ENCODE measurements around the gene SLC25A25.
"Not testable (repeated sequence)": the region's sequence is repeated elsewhere in the genome, so short reads cannot be mapped to it uniquely, and the experiment has no call there.

SLC25A25 gene

DNA sequence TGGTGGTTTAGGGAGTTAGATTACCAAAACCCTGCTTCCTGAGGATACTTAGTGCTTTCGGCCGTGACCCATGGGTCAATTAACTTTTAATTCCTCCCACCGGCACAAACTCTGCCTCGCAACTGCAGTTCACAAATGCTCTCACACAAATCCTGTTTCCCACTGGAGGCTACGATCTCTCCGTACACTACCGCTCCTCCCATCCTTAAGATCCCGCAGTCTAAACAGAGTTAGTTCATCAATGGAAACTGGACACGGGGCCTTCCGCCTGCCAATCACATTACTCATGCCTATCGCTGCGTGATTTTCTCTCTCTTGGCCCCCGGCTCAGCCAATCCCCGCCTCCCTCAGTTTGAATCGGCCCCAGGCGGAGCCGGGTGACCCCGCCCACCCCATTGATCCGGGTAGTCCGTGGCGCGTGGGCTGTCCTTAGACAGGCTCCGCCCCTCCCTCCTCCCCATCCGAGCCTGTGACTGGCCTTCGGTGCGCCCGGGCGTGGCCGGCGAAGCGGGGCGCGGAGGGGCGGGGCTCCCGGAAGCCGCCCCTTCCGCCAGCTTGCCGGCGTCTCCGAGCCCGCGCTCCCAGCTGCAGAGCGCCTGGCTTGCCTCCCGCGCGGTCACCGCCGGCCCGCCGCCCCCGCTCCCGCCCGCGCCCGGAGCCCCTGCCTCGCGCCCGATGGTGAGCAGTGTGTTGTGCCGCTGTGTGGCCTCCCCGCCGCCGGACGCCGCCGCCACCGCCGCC is at the start of gene SLC25A25:
Gene SLC25A25, plus strand, starts transcription at position 588 of the 741 bp plus-strand sequence. Its CDS starts 88 bp downstream, at position 676.
- DNase-seq: peak; percentile 100

DNA sequence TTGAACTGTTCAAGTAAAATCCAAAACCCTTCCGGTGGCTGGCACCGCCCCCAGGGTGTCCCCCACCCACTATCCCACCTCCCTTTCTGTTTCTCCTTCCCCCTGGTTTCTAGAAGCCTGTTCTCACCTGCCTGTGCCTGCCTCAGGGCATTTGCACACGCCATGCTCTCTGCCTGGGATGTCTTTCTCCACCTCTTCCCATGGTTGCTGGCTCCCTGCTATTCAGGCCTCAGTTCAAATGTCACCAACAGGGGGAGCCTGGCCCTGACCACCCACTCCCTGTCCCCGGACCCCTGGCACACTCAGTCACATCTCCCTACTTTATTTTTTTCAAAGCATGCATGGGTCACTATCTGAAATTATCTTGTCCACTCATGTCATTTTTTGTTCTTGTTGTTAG is 47.3 kb upstream of the SLC25A25 start:
- peak; percentile 28 for DNase-seq

DNA sequence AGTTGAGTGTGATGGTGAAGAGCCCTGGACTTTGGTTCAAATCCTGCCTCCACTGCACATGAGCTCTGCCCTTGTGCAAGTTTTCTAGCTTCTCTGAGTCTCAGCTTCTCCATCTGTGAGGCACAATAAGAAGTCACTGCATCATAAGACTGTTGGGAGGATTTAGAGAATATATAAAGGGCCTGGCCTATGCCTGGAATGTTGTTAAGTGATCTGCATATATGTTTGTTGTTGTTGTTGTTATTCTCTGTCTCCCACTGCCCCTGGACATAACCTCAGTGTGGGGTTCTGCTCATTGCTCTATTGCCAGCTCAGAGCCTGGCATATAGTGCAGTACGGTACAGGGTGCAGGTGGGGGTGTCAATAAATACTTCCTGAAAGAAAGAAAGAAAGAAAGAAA is 46.9 kb upstream of the SLC25A25 start:
- DNase-seq: no peak

DNA sequence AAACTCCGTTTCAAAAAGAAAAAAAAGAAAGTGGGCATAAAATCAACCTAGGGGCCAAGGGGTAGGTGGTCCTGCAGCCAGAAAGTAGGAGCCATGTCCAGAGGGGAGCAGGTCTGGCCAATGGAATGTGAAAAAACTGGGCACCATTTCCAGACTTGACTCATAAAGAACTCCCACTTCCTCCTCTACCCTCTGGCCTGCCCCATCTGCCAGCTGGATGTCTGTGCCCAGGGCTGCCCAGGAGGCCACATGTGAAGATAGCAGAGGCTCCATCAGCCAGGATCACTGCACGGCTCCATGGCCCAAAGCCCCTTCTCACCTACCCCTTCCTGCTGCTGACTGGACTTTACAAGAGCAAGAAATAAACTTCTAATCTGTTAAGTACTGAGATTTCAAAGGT is 45.1 kb upstream of the SLC25A25 start:
- no peak for DNase-seq

DNA sequence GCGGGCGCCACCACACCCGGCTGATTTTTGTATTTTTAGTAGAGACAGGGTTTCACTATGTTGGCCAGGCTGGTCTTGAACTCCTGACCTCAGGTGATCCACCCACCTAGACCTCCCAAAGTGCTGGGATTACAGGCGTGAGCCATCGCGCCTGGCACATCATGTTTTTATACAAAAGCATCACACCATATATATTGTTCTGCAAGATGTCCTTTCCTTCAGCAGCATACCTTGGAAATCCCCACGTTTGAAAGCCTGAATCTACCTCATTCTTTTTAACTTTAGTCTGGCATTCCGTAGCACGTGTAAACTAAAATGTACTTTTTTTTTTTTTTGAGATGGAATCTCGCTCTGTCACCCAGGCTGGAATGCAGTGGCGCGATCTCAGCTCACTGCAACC is 44.4 kb upstream of the SLC25A25 start:
- not testable (repeated sequence) for DNase-seq

DNA sequence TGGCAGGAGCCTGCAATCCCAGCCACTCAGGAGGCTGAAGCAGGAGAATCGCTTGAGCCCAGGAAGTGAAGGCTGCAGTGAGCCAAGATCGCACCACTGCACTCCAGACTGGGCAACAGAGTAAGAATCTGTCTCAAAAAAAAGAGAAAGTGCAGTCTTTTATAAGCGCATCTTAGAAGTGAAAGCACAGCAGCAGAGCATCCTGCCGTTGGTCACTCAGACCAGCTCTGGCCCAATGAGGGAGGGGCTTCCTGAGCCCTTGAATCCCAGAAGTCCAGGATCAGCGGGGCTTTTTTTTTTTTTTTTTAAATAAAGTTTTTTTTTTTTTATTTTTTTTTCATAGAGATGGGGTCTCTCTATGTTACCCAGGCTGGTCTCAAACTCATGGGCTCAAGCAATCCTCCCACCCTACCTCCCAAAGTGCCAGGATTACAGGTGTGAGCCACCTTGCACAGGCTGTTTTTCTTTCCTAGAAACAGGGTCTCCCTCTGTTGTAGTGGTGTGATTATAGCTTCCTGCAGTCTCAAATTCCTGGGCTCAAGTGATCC is 43.2 kb upstream of the SLC25A25 start:
- DNase-seq: no peak

DNA sequence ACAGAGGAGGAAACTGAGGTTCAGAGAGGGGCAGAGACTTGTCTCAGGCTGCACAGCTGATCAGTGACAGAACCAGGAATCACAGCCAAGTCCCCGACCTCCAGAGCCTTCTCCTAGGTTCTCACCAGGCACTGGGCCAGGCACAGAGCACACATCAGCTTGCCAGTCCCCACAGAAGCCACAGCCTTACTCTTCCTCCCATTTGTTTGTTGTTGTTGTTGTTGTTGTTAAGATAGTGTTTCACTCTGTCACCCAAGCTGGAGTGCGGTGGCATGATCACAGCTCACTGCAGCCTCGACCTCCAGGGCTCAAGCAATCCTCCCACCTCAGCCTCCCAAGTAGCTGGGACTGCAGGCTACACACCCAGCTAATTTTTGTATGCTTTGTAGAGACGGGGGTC is 42.3 kb upstream of the SLC25A25 start:
- DNase-seq: no peak

DNA sequence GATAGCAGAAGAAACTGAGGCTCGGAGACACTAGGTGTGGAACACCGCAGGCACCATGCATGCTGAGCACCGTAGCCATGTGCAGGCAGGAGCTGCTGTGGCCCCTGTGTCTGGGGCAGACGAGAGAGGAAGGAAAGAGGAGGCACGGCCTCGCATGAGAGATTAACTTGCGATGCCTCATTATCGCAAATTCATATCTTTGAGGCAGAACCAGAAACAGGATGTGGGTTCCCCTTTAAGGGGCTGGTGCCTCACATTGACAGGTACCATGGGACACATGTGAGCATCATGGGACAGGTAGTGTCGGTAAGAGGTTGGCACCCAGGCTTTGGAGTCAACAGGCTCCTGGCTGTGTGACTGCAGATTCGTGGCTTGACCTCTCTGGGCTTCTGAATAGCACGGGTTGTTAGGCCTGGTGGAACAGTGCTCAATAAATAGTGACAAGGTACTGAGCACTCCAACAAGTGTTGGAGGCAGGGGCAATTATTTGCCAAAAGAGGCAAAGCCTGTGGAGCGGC is 41.7 kb upstream of the SLC25A25 start:
- DNase-seq: no peak

DNA sequence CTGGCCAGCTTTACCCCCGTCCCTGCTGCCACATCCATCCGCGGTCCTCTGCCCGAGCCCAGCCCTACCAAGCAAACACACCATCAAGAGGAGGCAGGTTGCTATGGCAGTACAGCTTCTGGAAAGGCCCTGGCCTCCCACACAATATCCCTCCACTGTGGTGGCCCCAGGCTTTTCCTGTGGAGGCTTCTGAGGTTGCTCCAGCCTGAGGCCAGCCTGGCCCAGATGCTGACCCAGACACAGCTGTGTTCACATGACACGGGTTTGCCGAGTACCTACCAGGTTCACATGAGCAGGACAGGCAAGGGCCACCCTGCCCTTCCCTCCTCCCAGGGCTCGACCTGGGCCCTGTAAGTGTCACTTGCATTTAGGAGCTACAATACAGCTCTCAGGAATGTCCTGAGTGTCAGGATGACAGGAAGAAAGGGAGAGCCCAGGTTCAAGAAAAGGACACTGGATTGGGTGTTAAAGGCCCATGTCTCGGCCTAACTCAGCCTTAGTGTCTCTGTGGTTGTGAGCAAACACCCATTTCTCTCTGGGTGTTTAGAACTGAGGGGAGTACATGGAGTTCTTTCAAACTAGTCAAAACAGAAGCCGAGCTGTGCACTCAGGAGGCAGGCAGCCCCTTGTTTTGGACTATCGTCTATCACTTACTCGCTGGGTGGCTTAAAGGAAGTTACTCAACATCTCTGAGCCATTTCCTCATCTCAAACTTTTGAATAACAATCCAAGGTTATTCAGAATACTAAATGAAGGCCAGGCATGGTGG is 41.1 kb upstream of the SLC25A25 start:
- no peak for DNase-seq

DNA sequence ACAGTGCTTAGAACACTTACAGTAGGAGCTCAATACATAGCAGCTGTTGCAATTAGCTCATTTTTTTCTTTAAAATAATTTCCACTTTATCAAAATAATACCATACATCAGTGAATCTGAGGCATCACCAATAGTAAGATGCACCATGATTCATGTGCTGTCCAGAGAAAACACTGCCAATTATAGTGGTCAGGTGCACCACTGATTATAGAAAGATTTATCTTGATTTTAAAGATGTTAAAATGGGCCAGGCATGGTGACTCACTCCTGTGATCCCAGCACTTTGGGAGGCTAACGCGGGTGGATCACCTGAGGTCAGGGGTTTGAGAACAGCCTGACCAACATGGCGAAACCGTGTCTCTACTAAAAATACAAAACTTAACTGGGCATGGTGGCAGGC is 40.3 kb upstream of the SLC25A25 start:
- DNase-seq: no peak

DNA sequence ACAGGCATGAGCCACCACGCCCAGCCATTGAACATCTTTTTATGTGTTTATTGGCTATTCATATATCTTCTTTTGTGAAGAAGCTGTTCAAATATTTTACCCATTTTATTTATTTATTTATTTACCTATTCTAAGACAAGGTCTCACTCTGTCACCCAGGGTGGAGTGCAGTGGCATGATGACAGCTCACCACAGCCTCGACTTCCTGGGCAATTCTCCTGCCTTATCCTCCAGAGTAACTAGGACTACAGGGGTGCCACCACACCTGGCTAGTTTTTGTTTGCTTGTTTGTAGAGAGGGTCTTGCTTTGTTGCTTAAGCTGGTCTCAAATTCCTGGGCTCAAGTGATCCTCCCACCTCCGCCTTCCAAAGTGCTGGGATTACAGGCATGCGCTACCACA is 34.4 kb upstream of the SLC25A25 start:
- peak; percentile 51 for DNase-seq

DNA sequence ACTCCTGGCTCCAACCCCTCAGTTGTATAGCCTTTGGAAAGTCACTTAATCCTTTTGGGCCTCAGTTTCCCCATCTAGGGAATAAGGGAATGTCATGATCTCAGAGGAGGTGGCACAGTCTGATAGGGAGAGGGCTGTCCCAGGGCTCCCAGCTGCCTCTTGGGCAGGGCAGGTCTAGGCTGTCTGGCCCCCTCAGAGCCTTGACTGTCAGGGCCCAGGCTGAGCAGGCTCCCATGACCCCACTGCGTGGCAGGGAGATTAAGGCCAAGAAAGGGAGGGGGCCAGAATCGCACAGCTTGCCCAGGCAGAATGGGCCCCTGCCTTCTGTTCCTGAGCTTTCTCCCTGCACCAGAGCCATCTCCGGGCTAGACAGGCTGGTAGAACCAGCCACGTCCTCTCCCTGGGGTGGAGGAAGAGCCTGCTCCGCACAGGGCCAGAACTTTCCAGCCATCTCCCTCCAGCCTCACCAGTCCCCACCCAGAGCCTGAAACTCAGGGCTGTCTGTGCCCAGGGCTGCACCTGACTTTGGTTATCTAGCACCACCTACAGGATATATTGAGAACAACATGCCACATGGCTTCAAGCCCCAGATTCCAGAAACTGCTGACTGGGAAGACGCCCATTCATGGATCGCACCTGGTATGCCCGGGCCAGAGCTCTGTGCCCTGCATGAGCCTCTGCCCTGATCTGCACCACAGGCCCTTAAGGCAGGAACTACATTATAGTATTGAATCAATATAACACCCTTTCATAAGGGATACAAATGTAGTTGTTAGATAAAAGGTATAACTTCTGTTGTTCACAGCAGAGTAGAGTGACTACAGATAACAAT is 33.0 kb upstream of the SLC25A25 start:
- DNase-seq: peak; percentile 90

DNA sequence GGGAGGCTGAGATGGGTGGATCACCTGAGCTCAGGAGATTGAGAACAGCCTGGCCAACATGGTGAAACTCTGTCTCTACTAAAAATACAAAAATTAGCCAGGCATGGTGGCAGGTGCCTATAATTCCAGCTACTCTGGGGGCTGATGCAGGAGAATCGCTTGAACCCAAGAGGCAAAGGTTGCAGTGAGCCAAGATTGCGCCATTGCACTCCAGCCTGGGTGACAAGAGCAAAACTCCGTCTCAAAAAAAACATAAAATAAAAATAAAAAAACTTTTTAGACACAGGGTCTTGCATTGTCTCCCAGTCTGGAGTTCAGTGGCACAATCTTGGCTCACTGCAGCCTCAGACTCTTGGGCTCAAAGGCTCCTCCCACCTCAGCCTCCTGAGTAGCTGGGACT is 31.5 kb upstream of the SLC25A25 start:
- not testable (repeated sequence) for DNase-seq

DNA sequence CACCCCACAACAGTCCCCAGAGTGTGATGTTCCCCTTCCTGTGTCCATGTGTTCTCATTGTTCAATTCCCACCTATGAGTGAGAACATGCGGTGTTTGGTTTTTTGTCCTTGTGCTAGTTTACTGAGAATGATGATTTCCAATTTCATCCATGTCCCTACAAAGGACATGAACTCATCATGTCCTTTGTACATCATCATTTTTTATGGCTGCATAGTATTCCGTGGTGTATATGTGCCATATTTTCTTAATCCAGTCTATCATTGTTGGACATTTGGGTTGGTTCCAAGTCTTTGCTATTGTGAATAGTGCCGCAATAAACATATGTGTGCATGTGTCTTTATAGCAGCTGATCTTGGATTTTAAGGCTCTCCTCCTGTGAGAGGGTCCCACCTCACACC is 27.2 kb upstream of the SLC25A25 start:
- not testable (repeated sequence) for DNase-seq

DNA sequence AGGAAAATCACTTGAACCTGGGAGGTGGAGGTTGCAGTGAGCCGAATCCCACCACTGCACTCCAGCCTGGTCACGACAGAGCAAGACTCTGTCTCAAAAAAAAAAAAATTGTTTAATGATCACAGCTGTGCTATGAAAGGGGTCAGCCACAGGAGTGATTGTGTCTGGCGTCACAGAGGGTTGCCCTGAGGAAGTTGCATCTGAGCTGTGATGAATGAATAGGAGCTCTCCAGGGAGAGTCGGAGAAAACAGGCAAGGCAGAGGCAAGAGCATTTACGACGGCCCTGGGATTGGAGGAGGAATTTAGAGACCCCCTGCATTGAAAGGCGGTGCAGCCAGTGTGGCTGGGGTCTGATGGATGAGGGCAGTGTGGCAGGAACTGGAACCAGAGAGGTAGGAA is 26.0 kb upstream of the SLC25A25 start:
- no peak for DNase-seq

DNA sequence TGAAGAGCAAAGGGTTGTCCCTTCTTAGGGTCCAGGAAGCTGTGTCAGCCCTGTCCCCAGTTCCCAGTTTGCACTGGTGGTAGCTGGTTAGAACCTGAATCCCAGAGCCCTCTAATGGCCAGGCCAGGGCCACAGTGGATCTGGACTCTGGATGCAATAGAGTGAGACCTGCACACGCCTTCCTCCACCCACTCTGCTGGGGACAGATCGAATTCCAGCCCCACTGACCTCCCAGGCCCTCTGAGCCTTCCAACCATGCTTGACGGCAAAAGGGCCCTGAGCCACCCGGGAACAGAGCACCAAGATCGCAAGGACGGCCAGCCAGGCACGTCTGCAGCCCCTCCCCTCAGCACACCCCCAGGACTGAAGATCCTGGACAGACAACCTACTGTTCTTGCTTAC is 24.6 kb upstream of the SLC25A25 start:
- DNase-seq: no peak

DNA sequence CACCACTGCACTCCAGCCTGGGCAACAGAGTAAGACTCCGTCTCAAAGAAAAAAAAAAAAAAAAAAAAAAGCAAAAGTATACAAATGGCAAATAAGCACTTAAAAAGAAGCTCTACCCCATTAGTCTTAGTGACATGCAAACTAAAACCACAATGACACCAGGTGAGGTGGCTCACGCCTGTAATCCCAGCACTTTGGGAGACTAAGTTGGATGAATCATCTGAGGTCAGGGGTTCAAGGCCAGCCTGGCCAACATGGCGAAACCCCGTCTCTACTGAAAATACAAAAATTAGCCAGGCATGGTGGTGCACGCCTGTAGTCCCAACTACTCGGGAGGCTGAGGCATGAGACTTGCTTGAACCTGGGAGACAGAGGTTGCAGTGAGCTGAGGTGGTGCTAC is 22.6 kb upstream of the SLC25A25 start:
- not testable (repeated sequence) for DNase-seq

DNA sequence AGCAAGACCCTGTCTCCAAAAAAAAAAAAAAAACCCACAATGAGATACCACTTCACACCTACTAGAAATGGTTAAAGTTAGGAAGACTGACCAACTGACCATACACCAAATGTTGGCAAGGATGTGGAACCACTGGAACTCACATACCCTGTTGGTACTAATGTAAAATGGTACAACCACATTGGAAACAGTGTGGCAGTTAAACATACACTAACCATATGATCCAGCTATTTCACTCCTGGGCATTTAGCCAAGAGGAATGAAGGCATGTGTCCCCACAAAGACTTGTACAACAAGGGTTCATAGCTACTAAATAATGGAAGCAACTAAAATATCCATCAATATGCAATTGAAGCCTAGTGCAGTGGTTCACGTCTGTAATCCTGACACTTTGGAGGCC is 22.2 kb upstream of the SLC25A25 start:
- no peak for DNase-seq

DNA sequence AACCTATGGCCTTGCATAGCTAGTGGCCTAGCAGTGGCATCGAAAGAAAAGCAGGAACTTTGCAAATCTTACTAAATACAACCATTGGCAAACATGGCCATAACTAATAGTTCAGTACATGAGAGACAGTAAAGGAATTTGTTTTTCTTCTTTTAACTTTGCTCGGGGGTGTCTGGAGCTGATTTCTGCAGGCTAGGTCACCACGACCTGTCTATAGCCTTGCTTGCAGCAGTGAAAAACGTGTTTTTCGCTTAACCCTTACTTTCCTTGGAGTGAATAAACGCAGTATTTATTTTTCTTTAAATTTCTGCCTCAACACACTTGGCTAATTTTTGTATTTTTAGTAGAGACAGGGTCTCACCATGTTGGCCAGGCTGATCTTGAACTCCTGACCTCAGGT is 20.8 kb upstream of the SLC25A25 start:
- no peak for DNase-seq

DNA sequence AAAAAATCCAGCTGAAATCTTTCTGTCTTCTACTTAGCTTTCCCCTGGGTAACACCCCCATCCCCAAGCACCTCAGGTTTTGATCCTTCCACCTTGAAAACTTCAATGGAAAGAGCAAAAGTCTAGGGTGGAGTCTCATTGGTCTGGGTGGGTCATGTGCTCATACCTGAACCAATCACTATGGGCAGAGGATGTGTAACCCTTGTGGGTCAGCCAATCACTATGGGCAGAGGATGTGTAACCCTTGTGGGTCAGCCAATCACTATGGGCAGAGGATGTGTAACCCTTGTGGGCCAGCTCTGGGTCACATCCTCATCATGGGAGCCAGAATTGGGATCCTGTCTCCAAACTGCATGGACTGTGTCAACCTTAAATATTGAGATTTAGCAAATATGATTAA is 19.4 kb upstream of the SLC25A25 start:
- no peak for DNase-seq

DNA sequence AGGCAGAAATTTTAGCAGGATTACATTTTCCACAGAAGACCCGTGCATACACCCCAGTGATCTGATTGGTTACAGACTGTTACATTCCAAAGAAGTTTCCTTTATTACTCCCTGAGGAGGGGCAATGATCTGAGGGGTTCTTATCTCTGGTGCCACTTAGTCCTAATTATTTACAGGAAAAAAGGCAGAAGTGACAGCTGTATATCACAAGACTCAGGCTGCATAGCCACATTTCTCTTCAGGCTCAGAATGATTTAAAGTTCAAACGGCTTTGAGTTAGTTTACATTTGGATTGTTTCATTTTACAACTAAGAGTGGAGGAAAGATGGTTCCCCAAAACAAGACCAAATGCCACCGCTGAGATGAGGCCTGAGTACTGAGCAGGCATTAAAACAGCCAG is 18.2 kb upstream of the SLC25A25 start:
- no peak for DNase-seq

DNA sequence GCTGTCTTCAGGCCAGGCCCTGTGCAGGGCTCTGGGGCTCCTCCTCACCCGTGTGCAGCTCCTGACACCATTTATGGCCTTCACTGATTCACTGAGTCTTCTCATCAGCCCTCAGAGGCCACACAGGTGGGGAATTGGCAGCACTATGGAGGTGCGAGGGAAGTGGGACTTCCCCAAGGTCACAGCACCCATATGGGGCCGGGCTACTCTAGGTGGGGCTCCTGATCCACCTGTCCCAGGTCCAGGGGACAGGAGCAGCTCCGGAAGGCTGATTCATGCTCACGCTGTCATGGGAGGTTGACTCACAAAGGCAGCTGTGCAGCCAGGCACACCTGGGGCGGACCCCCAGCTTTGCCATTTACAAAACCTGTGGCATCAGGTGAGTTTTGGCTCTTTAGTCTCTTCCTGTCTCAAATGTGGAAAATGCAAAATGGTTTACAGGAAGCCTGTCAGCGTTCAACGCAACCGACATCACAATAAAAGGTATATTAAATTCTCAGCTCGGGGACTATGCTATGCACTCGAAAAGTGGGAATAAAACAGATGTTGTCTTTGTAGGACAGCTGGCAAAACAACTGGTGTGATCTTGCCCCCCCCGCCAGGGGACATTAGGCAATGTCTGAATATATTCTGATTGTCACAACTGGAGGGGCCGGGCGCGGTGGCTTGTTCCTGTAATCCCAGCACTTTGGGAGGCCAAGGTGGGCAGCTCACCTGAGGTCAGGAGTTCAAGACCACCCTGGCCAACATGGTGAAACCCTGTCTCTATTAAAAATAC is 15.9 kb upstream of the SLC25A25 start:
- DNase-seq: no peak
